Subcutaneous abdominal adipose tissue (tissue), 5 donors: ENCODE data around the gene FGR.
"Not testable (repeated sequence)": the region's sequence is repeated elsewhere in the genome, so short reads cannot be mapped to it uniquely, and the experiment has no call there.

Source experiments
- H3K27ac ChIP-seq: one replicate; pipeline ENCODE4 v1.7.0; 2013; ENCODE audit warnings: low read depth, mild to moderate bottlenecking, inconsistent platforms, low read length, moderate library complexity
- H3K27me3 ChIP-seq, 5 donors: one replicate each; pipeline ENCODE4 v1.7.0; 2013; ENCODE audit warnings: low read length in 5 of 5, inconsistent platforms in 1 of 5; ENCODE audit not compliant: control insufficient read depth in 5 of 5, insufficient read depth in 4 of 5
- H3K36me3 ChIP-seq, 5 donors: one replicate each; pipeline ENCODE4 v1.7.0; 2013; ENCODE audit warnings: low read length in 5 of 5; ENCODE audit not compliant: control insufficient read depth in 5 of 5, insufficient read depth in 5 of 5
- H3K4me1 ChIP-seq, 5 donors: one replicate each; pipeline ENCODE4 v1.7.0; 2013; ENCODE audit warnings: low read length in 5 of 5, mild to moderate bottlenecking in 3 of 5, moderate library complexity in 1 of 5; ENCODE audit not compliant: control insufficient read depth in 5 of 5, insufficient read depth in 5 of 5
- H3K4me3 ChIP-seq, 5 donors: one replicate each; pipeline ENCODE4 v1.7.0; 2013; ENCODE audit warnings: low read length in 5 of 5, low read depth in 1 of 5
- H3K9ac ChIP-seq, 5 donors: one replicate each; pipeline ENCODE4 v1.7.0; 2013; ENCODE audit warnings: low read length in 5 of 5, mild to moderate bottlenecking in 4 of 5, moderate library complexity in 3 of 5
- H3K9me3 ChIP-seq, 5 donors: one replicate each; pipeline ENCODE4 v1.7.0; 2013; ENCODE audit warnings: low read length in 5 of 5; ENCODE audit not compliant: control insufficient read depth in 5 of 5
- donor health status: healthy.
- donor health status: healthy.
- donor health status: healthy.
- donor health status: healthy.
- donor health status: healthy.

The FGR gene

GRCh38 chr1:27626031-27626935, 8.7 kb downstream of the FGR start:
- Histone ChIP-seq H3K27me3 (no peaks in the 10 kb centered on the region), H3K4me3 (no peak overlapping the region), H3K27ac (peak overlapping the region; percentile 53), H3K9ac (no peak overlapping the region), H3K36me3 (no peaks in the 10 kb centered on the region), H3K4me1 (peaks cover 14 to 75% (median 59%) of the 10 kb centered on the region in 5 donors), H3K9me3 (no peaks in the 10 kb centered on the region)

GRCh38 chr1:27624467-27625178, 10.4 kb downstream of the FGR start:
- H3K9ac ChIP-seq = peak overlapping the region in 3 of 5 donors; percentile 9 to 46 (median 15)
- no peaks in the 10 kb centered on the region for H3K27me3 ChIP-seq
- peak overlapping the region; percentile 53 for H3K27ac ChIP-seq
- peak overlapping the region in 1 of 5 donors; percentile 0 for H3K4me3 ChIP-seq
- H3K4me1 ChIP-seq = peaks cover 10 to 64% (median 55%) of the 10 kb centered on the region in 5 donors
- H3K36me3 ChIP-seq = no peaks in the 10 kb centered on the region
- no peaks in the 10 kb centered on the region for H3K9me3 ChIP-seq

GRCh38 chr1:27623327-27624212, 11.4 kb downstream of the FGR start:
- H3K4me3 ChIP-seq = no peak overlapping the region
- H3K4me1 ChIP-seq = peaks cover 10 to 54% (median 45%) of the 10 kb centered on the region in 5 donors

GRCh38 chr1:27622828-27623227, 12.2 kb downstream of the FGR start:
- Histone ChIP-seq H3K4me1 (peaks cover 10 to 47% (median 38%) of the 10 kb centered on the region in 5 donors), H3K4me3 (no peak overlapping the region), H3K9ac (no peak overlapping the region), H3K27ac (no peak overlapping the region), H3K36me3 (no peaks in the 10 kb centered on the region), H3K9me3 (no peaks in the 10 kb centered on the region), H3K27me3 (no peaks in the 10 kb centered on the region)

More at GRCh38 chr1:27623327-27624212, 11.4 kb downstream of the FGR start:
- no peaks in the 10 kb centered on the region for H3K9me3 ChIP-seq
- no peaks in the 10 kb centered on the region for H3K36me3 ChIP-seq
- H3K27me3 ChIP-seq = no peaks in the 10 kb centered on the region
- H3K27ac ChIP-seq = no peak overlapping the region
- no peak overlapping the region for H3K9ac ChIP-seq

DNA sequence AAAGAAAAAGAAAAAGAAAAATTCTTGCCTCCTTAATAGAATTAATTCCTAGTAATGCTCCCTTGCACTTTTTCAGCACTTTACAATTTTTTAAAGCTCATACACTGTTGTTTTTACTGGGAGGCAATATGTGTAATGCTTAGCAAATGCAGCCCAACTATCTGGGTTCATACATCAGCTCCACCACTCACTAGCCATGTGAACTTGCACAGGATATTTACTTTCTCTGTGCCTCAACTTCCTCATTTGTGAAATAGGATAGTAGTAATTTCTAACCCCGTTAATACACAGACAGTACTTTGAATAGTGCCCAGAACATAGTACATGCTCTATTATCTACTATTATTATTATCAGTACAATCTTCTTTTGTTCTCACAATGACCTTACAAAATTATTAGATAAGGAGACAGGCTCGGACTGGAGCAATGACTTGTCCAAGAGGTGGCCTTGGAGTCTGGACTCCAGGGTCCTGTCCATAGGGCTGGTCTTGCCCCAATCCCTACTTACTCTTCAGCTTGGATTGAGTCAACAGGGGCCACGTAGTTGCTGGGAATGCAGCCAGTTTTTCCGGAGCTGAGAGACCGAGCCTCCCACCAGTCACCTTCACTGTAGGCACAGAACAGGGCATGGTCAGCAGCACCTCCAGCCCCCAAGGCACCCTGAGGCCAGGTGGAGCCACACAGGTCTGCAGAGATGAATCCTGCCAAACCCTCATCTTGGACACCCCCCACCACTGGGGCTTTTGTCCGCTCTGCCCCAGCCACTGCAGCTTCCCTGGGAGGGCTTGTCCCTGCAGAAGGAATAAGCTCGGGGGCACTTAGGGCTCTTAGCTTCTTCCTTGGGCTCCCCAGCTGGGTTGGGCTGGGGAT, 13.7 kb downstream of the FGR start:
- Histone ChIP-seq H3K27ac (no peak overlapping the region), H3K9me3 (no peaks in the 10 kb centered on the region), H3K4me3 (peak overlapping the region in 1 of 5 donors; percentile 9), H3K36me3 (no peaks in the 10 kb centered on the region), H3K27me3 (no peaks in the 10 kb centered on the region), H3K4me1 (peaks cover 10 to 36% (median 30%) of the 10 kb centered on the region in 5 donors), H3K9ac (no peak overlapping the region)

GRCh38 chr1:27619782-27620438, 15.1 kb downstream of the FGR start:
- peaks cover 3 to 23% (median 18%) of the 10 kb centered on the region in 5 donors for H3K4me1 ChIP-seq
- not testable (repeated sequence) for H3K4me3 ChIP-seq

GRCh38 chr1:27618341-27619082, 16.5 kb downstream of the FGR start:
- Histone ChIP-seq H3K4me3 (no peak overlapping the region), H3K9ac (no peak overlapping the region), H3K27ac (no peak overlapping the region), H3K36me3 (peaks cover 0 to 3% (median 0%) of the 10 kb centered on the region in 5 donors), H3K9me3 (no peaks in the 10 kb centered on the region), H3K4me1 (peaks cover 0 to 18% (median 11%) of the 10 kb centered on the region in 5 donors), H3K27me3 (no peaks in the 10 kb centered on the region)

More at GRCh38 chr1:27619782-27620438, 15.1 kb downstream of the FGR start:
- H3K27ac ChIP-seq, H3K27me3 ChIP-seq, H3K9me3 ChIP-seq, H3K9ac ChIP-seq, H3K36me3 ChIP-seq: not testable (repeated sequence)

GRCh38 chr1:27617420-27617819, 17.6 kb downstream of the FGR start:
- peaks cover 0 to 14% (median 11%) of the 10 kb centered on the region in 5 donors for H3K4me1 ChIP-seq
- H3K27me3 ChIP-seq = no peaks in the 10 kb centered on the region
- peaks cover 0 to 3% (median 0%) of the 10 kb centered on the region in 5 donors for H3K36me3 ChIP-seq
- H3K27ac ChIP-seq = no peak overlapping the region
- H3K4me3 ChIP-seq = no peak overlapping the region
- no peaks in the 10 kb centered on the region for H3K9me3 ChIP-seq
- H3K9ac ChIP-seq = no peak overlapping the region
